Sigmoid colon (tissue), 7 donors: Measurements from ENCODE around the gene SSUH2. TPM values are rescaled to one million over a fixed set of nuclear protein-coding genes. Genes with fewer than 3 reads are reported as not detected.

Experiments used
- DNase-seq: peaks from one replicate; pipeline ENCODE4 v3.0.0-alpha.2; 2019
- H3K27ac ChIP-seq, 4 donors: fragments of 200-600 bp; sonication (generic); one replicate each; pipeline ENCODE4 v1.5.1; 2016 to 2019; ENCODE audit warnings: mild to moderate bottlenecking in 1 of 4
- H3K27me3 ChIP-seq, 3 donors: fragments of 200-600 bp; sonication (generic); one replicate each; pipeline ENCODE4 v1.5.1; 2019; ENCODE audit warnings: mild to moderate bottlenecking in 1 of 3
- H3K36me3 ChIP-seq, 4 donors: fragments of 200-600 bp; sonication (generic); one replicate each; pipeline ENCODE4 v1.5.1; 2016 to 2019
- H3K4me1 ChIP-seq, 4 donors: fragments of 200-600 bp; sonication (generic); one replicate each; pipeline ENCODE4 v1.5.1; 2017 to 2019
- H3K4me3 ChIP-seq, 4 donors: fragments of 200-600 bp; sonication (generic); one replicate each; pipeline ENCODE4 v1.5.1; 2017 to 2019; ENCODE audit warnings: mild to moderate bottlenecking in 2 of 4, moderate library complexity in 1 of 4
- H3K9me3 ChIP-seq, 4 donors: fragments of 200-600 bp in 3 of 4; sonication (generic) in 3 of 4; one replicate each; pipeline versions ENCODE4 v1.5.1 to v1.6.1; 2013 to 2019
- CTCF ChIP-seq, 4 experiments: fragments of 450-650 bp in 3 of 4; fragments of 200-600 bp in 1 of 4; IDR thresholded peaks; one replicate each; pipeline ENCODE4 v1.5.1; 2016 to 2019; ENCODE audit warnings: antibody characterized with exemption in 4 of 4, mild to moderate bottlenecking in 3 of 4, moderate library complexity in 2 of 4
- EP300 ChIP-seq, 4 donors: sonication (generic); formaldehyde crosslinking; IDR thresholded peaks; one replicate each; pipeline ENCODE4 v1.6.1; 2017; ENCODE audit warnings: antibody characterized with exemption in 4 of 4
- POLR2A ChIP-seq, 2 donors: fragments of 450-650 bp; IDR thresholded peaks; one replicate each; pipeline ENCODE4 v1.6.1; 2016; ENCODE audit warnings: antibody characterized with exemption in 2 of 2, mild to moderate bottlenecking in 2 of 2, moderate library complexity in 2 of 2
- POLR2AphosphoS5 ChIP-seq, 4 donors: sonication (generic); formaldehyde crosslinking; IDR thresholded peaks; one replicate each; pipeline ENCODE4 v1.6.1; 2017; ENCODE audit warnings: antibody characterized with exemption in 4 of 4
- WGBS, 2 donors: extraction: QIAGEN DNeasy Blood & Tissue Kit; methylation state at CpG; one replicate each; pipeline ENCODE4 v1.1.7; 2013; 5-methylcytosine and 5-hydroxymethylcytosine counted together
- intact Hi-C: fragments of 100-400 bp; cut with DNase I; formaldehyde crosslinking; loops from one replicate; pipeline ENCODE4 v1.15.1; 2023
- polyA plus RNA-seq, 3 donors: library from polyadenylated mRNA; stranded (reverse); fragments of 200-250 nt; gene quantifications; one replicate each; pipeline ENCODE4 v1.2.3, GENCODE V29; 2013
- total RNA-seq, 4 donors: library from RNA; depleted of rRNA; stranded (reverse); fragments of >200 nt; gene quantifications; one replicate each; pipeline ENCODE4 v1.1.0, GENCODE V29; 2016
- donor health status: healthy with polysubstance abuse.
- donor health status: Bipolar disorder and iron deficiency.
- donor health status: healthy.

The SSUH2 gene
- total and polyA plus RNA-seq, 7 donors, result 0.16 to 4.4 (median 0.95) TPM; not detected in 2

DNA sequence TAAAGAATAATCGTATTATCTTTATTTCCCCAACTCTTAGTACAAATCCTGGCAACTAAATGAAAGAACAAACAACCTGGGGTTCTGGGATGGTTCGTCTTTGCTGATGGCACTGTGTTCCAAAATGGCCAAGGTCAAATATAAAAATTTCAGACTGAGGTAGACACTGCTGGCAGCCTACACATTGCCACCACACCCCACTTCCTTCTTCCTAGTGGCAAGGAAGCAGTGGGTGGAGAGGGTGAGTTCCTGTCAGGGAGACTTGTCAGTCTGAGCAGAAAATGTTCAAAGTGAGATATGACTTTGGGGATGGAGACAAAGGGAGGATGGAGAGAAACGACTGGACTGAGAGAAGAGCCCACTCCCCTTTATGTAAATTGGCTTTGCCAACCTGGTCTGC lies 73.3 kb downstream of the SSUH2 start:
- Histone ChIP-seq H3K27ac (no peak overlapping the region), H3K9me3 (no peaks in the 10 kb centered on the region), H3K27me3 (no peaks in the 10 kb centered on the region), H3K4me3 (no peak overlapping the region), H3K36me3 (no peaks in the 10 kb centered on the region), H3K4me1 (no peaks in the 10 kb centered on the region)
- WGBS, 2 donors, result 37 to 48% methylated on average over 3 of the region's 3 CpGs
- TF ChIP-seq POLR2A (IDR thresholded peaks at IDR 0.05) (no peak), CTCF (IDR thresholded peaks at IDR 0.05) (no peak), EP300 (IDR thresholded peaks at IDR 0.05) (no peak), POLR2AphosphoS5 (IDR thresholded peaks at IDR 0.05) (no peak)
- no peak for DNase-seq
- intact Hi-C loops, result no loop called here

Other genes with a start within 250 kb of the SSUH2 start
- 10 to 100 TPM in 3 of 4 donors, 1 to 10 TPM in 1; 9.7 to 49.3 (median 19.5) TPM for gene LMCD1, start 143.0 kb downstream of the SSUH2 start, total RNA-seq
- 10 to 100 TPM in 2 of 3 donors, 1 to 10 TPM in 1; 6.5 to 16.2 (median 11.4) TPM for gene LMCD1, start 143.0 kb downstream of the SSUH2 start, polyA plus RNA-seq
- not detected for gene CAV3, start 89.0 kb upstream of the SSUH2 start, total RNA-seq
- gene CAV3, start 89.0 kb upstream of the SSUH2 start, polyA plus RNA-seq, result under 1 TPM in 2 of 3 donors, not detected in 1; 0.06 to 0.60 TPM
- under 1 TPM; 0.16 to 0.55 (median 0.38) TPM for gene OXTR, start 124.8 kb upstream of the SSUH2 start, total RNA-seq
- under 1 TPM in 2 of 3 donors, not detected in 1; under 0.01 to 0.22 TPM for gene OXTR, start 124.8 kb upstream of the SSUH2 start, polyA plus RNA-seq